Measurements from ENCODE around the gene MYL12B.

Gene MYL12B

DNA sequence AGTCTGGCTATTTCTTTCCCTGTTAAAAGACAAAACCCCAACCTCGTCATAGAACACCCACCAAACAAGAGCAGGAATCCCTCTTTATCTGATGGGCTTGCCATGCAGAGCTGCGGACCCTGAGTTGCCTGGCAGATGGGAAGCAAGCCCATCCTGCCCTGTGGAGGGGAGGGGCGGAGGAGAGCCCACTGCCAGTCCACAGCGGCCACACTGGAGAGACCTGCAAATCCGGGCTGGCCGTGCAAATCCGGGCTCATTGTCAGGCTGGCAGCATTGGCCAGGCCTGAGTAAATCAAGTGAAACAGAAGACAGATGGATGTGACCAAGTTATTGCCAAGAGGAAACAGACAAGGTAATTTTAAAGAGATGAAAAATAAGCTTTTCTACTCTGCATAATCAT is 22.0 kb downstream of the MYL12B start:
- Histone ChIP-seq H3K4me3 (ENCODE audit: low read depth, low read length) (no peak overlapping the region), H3K27ac (ENCODE audit: low read depth, low read length) (no peak overlapping the region), H3K4me1 (ENCODE audit: control insufficient read depth, insufficient read depth, low read length) (peaks cover 19% of the 10 kb centered on the region)

DNA sequence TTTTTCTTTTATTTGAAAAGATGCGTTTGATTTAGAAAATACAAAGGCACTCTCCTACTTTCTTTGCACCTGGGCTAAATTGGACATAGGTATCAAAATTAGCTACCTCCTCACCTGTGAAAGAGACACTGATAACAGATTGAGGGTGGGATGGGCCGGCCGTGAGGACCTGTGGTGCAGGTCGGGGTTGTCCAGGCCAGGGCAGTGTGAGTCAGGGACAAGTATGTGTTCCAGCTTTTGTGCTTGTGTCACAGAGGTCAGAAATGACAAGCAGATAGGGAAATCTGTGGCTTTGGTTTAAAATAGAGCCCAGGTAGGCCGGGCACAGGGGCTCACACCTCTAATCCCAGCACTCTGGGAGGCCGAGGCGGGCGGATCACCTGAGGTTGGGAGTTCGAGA is 22.6 kb downstream of the MYL12B start:
- H3K27ac ChIP-seq (ENCODE audit: low read depth, low read length): no peak overlapping the region
- no peaks in the 10 kb centered on the region for H3K36me3 ChIP-seq (ENCODE audit: control insufficient read depth, insufficient read depth, low read length)
- H3K27me3 ChIP-seq (ENCODE audit: control insufficient read depth, insufficient read depth, low read length): no peaks in the 10 kb centered on the region
- H3K9ac ChIP-seq (ENCODE audit: low read depth, low read length): no peak overlapping the region
- peaks cover 3% of the 10 kb centered on the region; the same call in 1 of the 2 replicates for H3K9me3 ChIP-seq (ENCODE audit: control insufficient read depth, insufficient read depth, low read length)
- H3K4me3 ChIP-seq (ENCODE audit: low read depth, low read length): no peak overlapping the region
- peaks cover 13% of the 10 kb centered on the region for H3K4me1 ChIP-seq (ENCODE audit: control insufficient read depth, insufficient read depth, low read length)

More for the DNA sequence above, 22.0 kb downstream of the MYL12B start:
- no peaks in the 10 kb centered on the region for H3K27me3 ChIP-seq (ENCODE audit: control insufficient read depth, insufficient read depth, low read length)
- H3K9me3 ChIP-seq (ENCODE audit: control insufficient read depth, insufficient read depth, low read length): peaks cover 3% of the 10 kb centered on the region; the same call in 1 of the 2 replicates
- H3K9ac ChIP-seq (ENCODE audit: low read depth, low read length): no peak overlapping the region
- H3K36me3 ChIP-seq (ENCODE audit: control insufficient read depth, insufficient read depth, low read length): no peaks in the 10 kb centered on the region

DNA sequence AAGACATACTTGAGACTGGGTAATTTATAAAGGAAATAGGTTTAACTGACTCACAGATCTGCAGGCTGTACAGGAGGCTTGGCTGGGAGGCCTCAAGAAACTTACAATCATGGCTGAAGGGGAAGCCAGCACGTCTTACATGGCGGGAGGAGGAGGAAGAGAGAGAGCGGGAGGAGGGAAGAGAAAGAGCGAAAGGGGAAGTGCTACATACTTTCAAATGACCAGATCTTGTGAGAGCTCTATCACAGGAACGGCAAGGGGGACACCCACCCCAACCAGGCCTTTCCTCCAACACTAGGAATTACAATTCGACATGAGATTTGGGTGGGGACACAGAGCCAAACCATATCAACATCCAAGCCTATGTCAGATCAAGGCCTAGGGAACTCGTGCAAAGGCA is 24.2 kb downstream of the MYL12B start:
- Histone ChIP-seq H3K9ac (ENCODE audit: low read depth, low read length) (no peak overlapping the region), H3K36me3 (ENCODE audit: control insufficient read depth, insufficient read depth, low read length) (no peaks in the 10 kb centered on the region), H3K4me3 (ENCODE audit: low read depth, low read length) (no peak overlapping the region), H3K27ac (ENCODE audit: low read depth, low read length) (no peak overlapping the region), H3K4me1 (ENCODE audit: control insufficient read depth, insufficient read depth, low read length) (peaks cover 13% of the 10 kb centered on the region), H3K27me3 (ENCODE audit: control insufficient read depth, insufficient read depth, low read length) (no peaks in the 10 kb centered on the region), H3K9me3 (ENCODE audit: control insufficient read depth, insufficient read depth, low read length) (peaks cover 10% of the 10 kb centered on the region)

DNA sequence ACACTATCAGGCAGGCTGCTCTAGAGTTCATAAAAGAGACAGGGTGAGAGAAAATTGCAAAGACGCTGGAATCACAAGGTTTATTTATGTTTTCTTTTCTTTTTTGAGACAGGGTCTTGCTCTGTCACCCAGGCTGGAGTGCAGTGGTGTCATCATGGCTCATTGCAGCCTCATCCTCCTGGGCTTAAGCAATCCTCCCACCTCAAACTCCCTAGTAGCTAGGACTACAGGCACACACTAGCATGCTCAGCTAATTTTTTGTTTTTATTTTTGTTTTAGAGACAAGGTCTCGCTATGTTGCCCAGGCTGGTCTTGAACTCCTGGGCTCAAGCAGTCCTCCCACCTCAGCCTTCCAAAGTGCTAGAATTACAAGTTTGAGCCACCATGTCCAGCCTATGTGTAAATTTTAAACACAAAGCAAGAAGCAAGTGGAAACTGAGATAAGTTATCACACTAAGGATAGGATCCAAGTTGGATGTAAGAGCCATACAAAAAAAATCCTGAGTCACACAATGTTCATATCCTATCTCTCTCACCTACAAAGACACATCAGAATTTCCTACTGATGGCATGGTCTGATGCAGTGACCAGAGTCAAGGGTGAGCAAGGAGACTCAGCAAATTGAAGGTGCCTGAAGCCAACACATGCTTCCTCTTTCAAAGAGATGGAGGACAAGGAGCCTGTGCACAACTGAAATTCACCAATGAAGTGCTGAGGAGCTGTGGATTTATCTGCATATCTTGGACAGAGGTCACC is 31.4 kb downstream of the MYL12B start:
- Histone ChIP-seq H3K9me3 (ENCODE audit: control insufficient read depth, insufficient read depth, low read length) (peaks cover 15% of the 10 kb centered on the region), H3K4me3 (ENCODE audit: low read depth, low read length) (no peak overlapping the region), H3K27me3 (ENCODE audit: control insufficient read depth, insufficient read depth, low read length) (no peaks in the 10 kb centered on the region), H3K36me3 (ENCODE audit: control insufficient read depth, insufficient read depth, low read length) (peaks cover 5% of the 10 kb centered on the region; the same call in 1 of the 2 replicates), H3K27ac (ENCODE audit: low read depth, low read length) (no peak overlapping the region), H3K4me1 (ENCODE audit: control insufficient read depth, insufficient read depth, low read length) (no peaks in the 10 kb centered on the region), H3K9ac (ENCODE audit: low read depth, low read length) (no peak overlapping the region)

DNA sequence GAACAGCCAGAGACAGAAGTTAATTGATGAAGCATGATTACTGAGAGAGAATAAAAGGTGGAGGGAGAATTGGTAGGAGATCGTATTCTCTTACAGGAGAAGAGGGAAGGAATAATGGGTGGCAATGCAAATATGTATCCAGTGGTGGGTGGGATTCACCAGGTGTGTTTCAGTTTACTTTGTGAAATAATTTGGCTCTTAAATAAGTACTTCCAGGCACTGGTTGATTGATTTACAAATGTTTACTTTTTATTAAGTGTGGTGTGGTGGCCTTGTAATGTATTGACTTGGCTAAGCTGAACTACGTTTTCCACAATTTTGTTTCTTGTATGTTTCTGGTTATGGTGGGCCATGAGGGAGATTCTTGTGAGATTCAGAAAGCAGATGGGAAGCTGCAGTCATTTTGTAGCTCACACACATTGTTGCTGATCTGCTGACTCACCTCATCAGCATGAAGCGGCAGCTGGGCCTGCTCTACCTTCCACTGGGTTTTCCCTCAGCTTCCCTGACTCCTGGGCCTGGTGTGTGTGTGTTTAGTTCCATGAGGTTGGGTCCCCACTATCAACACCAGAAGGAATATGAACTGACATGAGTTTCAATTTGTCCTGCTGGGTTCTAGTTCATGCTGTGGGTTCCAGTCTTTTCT is 32.6 kb downstream of the MYL12B start:
- Histone ChIP-seq H3K9ac (ENCODE audit: low read depth, low read length) (no peak overlapping the region), H3K36me3 (ENCODE audit: control insufficient read depth, insufficient read depth, low read length) (peaks cover 5% of the 10 kb centered on the region; the same call in 1 of the 2 replicates), H3K4me1 (ENCODE audit: control insufficient read depth, insufficient read depth, low read length) (no peaks in the 10 kb centered on the region), H3K4me3 (ENCODE audit: low read depth, low read length) (no peak overlapping the region), H3K27ac (ENCODE audit: low read depth, low read length) (no peak overlapping the region), H3K9me3 (ENCODE audit: control insufficient read depth, insufficient read depth, low read length) (peaks cover 15% of the 10 kb centered on the region), H3K27me3 (ENCODE audit: control insufficient read depth, insufficient read depth, low read length) (no peaks in the 10 kb centered on the region)

DNA sequence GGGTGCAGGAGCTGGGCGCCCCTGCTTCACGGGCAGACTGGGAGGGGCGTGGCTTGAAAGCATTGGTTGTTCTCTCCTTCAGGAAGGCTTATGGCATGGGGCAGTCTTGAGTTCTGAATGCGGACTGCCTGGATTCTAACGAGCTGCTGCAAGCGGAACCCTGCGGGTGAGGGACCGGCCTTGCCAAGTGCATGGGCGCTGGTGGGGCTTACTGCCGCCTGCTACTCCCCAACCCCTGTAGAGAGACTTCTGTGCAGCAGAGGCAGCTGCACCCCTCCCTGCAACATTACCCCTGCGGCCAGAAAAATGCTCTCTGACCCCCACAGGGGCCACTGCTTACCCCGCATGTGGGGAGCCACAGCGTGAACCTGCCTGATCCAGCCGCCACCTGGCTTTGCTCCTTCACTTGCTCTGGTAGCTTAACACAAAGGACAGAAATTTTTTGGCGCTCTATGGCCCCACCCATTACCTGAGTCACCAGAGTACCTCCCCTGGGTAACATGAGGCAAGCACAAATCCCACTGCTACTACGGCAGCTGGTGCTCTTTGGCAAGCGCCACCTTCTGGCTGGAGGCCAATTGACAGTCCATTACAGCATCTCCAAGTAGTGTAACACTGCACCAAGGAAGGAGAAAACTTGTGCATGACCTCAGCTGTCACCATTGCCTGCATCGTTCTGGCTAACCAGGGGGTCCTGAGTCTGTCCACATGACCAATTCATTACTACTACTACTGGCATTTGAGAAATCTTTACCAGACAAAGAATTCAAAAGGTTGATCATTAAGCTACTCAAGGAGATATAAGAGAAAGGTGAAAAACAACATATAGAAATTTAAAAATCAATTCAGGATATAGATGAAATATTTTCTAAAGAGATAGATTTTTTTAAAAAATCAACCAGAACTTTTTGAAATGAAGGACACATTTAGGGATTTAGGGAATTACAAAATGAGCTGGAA is 35.4 kb downstream of the MYL12B start:
- Histone ChIP-seq H3K4me1 (ENCODE audit: control insufficient read depth, insufficient read depth, low read length) (no peaks in the 10 kb centered on the region), H3K4me3 (ENCODE audit: low read depth, low read length) (peak overlapping the region; percentile 91), H3K27me3 (ENCODE audit: control insufficient read depth, insufficient read depth, low read length) (no peaks in the 10 kb centered on the region), H3K9ac (ENCODE audit: low read depth, low read length) (peak overlapping the region; percentile 97), H3K36me3 (ENCODE audit: control insufficient read depth, insufficient read depth, low read length) (peaks cover 5% of the 10 kb centered on the region; the same call in 1 of the 2 replicates), H3K9me3 (ENCODE audit: control insufficient read depth, insufficient read depth, low read length) (no peaks in the 10 kb centered on the region), H3K27ac (ENCODE audit: low read depth, low read length) (peak overlapping the region; percentile 98)

DNA sequence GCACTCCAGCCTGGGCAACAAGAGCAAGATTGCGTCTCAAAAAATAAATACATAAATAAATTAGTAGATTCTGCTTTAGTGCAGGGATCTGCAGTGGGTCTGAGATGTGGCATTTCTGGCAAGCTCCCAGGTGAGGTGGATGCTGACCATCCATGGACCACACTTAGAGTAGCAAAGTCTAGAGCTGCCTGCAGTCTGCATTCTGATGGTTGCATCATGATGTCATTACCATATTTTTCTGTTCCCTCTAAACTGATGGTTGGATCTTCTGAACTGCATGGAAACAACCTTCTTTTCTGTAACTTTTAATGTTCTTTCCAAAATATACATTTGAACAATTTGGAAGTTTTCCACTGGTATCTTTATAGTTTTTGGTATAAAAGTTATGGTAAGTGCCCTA is 42.9 kb downstream of the MYL12B start:
- H3K9me3 ChIP-seq (ENCODE audit: control insufficient read depth, insufficient read depth, low read length): no peaks in the 10 kb centered on the region
- H3K4me3 ChIP-seq (ENCODE audit: low read depth, low read length): no peak overlapping the region
- H3K36me3 ChIP-seq (ENCODE audit: control insufficient read depth, insufficient read depth, low read length): no peaks in the 10 kb centered on the region
- H3K9ac ChIP-seq (ENCODE audit: low read depth, low read length): no peak overlapping the region
- no peak overlapping the region for H3K27ac ChIP-seq (ENCODE audit: low read depth, low read length)
- no peaks in the 10 kb centered on the region for H3K27me3 ChIP-seq (ENCODE audit: control insufficient read depth, insufficient read depth, low read length)
- peaks cover 9% of the 10 kb centered on the region for H3K4me1 ChIP-seq (ENCODE audit: control insufficient read depth, insufficient read depth, low read length)

DNA sequence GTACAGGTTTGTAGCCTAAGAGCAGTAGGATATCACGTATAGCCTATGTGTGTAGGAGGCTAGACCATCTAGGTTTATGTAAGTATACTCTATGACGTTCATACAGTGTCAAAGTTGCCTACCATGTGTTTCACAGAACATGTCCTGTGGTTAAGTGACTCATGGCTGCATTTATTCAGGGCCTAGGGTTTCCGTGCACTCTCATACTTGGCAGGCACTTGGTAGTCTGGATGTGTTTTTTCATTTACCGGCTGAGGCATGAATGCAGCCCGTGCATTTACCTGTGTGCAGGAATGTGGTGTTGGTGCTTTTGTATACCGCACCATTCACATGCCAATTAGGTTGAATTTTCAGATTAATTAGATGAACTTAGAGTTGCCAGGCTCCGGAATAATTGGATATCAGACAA is 43.4 kb downstream of the MYL12B start:
- no peaks in the 10 kb centered on the region for H3K9me3 ChIP-seq (ENCODE audit: control insufficient read depth, insufficient read depth, low read length)
- no peak overlapping the region for H3K27ac ChIP-seq (ENCODE audit: low read depth, low read length)
- no peak overlapping the region for H3K9ac ChIP-seq (ENCODE audit: low read depth, low read length)
- H3K36me3 ChIP-seq (ENCODE audit: control insufficient read depth, insufficient read depth, low read length): no peaks in the 10 kb centered on the region
- H3K4me1 ChIP-seq (ENCODE audit: control insufficient read depth, insufficient read depth, low read length): peaks cover 9% of the 10 kb centered on the region
- no peaks in the 10 kb centered on the region for H3K27me3 ChIP-seq (ENCODE audit: control insufficient read depth, insufficient read depth, low read length)
- no peak overlapping the region for H3K4me3 ChIP-seq (ENCODE audit: low read depth, low read length)

DNA sequence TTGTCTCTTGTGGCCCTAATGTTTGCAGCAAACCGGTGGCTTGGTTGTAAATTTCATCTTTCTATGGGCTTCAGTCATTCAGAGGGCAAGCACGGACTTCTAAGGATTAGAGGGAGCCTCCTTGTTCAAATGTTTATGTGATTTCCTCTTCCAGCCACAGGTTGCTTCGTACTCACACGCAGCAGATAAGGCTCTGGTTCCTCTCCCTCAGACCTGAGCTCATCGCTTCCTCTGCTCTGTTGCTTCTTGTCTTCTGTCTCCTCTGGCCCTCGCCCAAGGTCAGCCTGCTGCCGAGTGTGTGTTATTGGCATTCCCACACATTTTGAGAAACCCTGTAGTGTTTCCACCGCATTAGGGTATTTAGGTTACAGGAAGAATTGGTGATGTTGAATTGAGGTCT is 44.0 kb downstream of the MYL12B start:
- Histone ChIP-seq H3K9ac (ENCODE audit: low read depth, low read length) (no peak overlapping the region), H3K27me3 (ENCODE audit: control insufficient read depth, insufficient read depth, low read length) (no peaks in the 10 kb centered on the region), H3K4me3 (ENCODE audit: low read depth, low read length) (no peak overlapping the region), H3K9me3 (ENCODE audit: control insufficient read depth, insufficient read depth, low read length) (no peaks in the 10 kb centered on the region), H3K27ac (ENCODE audit: low read depth, low read length) (no peak overlapping the region), H3K4me1 (ENCODE audit: control insufficient read depth, insufficient read depth, low read length) (peaks cover 9% of the 10 kb centered on the region), H3K36me3 (ENCODE audit: control insufficient read depth, insufficient read depth, low read length) (no peaks in the 10 kb centered on the region)

DNA sequence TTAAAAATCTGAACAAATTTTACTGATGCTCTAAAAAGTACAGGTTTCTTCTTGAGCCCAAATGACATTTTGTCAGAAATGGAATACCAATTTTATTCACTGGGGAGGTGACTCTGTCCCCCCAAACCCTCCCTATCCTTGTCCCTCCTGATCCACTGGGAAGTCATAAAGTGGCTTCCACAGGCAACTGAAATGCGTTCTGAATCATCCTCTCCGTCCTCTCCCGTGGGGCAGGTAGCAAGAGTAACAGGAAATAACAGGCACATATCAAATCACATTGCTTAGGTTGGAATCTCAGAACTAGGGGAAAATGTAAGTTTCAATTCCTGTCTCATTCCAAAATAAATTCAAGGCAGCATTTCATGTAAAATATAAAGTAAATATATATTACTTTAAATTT is 44.5 kb downstream of the MYL12B start:
- Histone ChIP-seq H3K4me3 (ENCODE audit: low read depth, low read length) (no peak overlapping the region), H3K27me3 (ENCODE audit: control insufficient read depth, insufficient read depth, low read length) (no peaks in the 10 kb centered on the region), H3K9me3 (ENCODE audit: control insufficient read depth, insufficient read depth, low read length) (no peaks in the 10 kb centered on the region), H3K4me1 (ENCODE audit: control insufficient read depth, insufficient read depth, low read length) (peaks cover 9% of the 10 kb centered on the region), H3K9ac (ENCODE audit: low read depth, low read length) (no peak overlapping the region), H3K36me3 (ENCODE audit: control insufficient read depth, insufficient read depth, low read length) (no peaks in the 10 kb centered on the region), H3K27ac (ENCODE audit: low read depth, low read length) (no peak overlapping the region)
